HG03159 (cell line): ENCODE measurements around the gene ZBED3.
A peak's percentile ranks its signal among the peaks of the same experiment; 100 is the strongest.
"Not testable (repeated sequence)": the region's sequence is repeated elsewhere in the genome, so short reads cannot be mapped to it uniquely, and the experiment has no call there.

Experiments
- ATAC-seq: cut with Tn5 transposase; IDR thresholded peaks from one replicate; pipeline ENCODE4 v1.9.1; 2021; ENCODE audit warnings: mild to moderate bottlenecking, moderate library complexity; ENCODE audit not compliant: unreplicated experiment

The ZBED3 gene

DNA sequence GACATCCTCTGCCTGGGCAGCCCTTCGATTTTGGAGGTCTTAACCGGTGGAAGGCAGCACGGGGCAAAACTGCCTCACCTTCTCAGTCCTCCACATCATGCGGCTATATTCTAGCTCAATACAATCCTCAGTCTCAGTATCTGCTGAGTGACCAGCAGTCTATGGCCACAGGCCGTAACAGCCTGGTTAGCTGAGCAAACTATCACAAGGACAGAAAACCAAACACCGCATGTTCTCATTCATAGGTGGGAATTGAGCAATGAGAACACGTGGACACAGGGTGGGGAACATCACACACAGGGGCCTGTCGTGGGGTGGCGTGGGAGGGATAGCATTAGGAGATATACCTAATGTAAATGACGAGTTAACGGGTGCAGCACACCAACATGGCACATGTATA is 6.6 kb downstream of the ZBED3 start:
- not testable (repeated sequence) for ATAC-seq

DNA sequence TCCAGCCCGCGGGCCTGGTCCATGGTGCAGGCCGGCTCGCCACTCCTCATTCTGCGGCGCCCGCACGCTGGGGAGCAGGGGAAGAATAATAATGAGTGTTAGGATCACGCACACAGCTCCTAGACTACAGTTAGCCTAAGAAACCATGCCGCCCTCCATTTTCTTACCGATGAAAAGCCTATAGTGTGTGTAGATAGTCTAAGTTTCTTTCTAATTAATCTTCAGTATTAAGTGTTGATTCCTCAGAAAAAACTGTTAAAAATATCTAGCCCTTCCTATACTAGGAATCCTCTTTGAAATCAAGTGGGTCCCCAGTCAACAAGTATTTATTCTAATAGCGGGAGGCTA is 9.3 kb downstream of the ZBED3 start:
- no peak for ATAC-seq

DNA sequence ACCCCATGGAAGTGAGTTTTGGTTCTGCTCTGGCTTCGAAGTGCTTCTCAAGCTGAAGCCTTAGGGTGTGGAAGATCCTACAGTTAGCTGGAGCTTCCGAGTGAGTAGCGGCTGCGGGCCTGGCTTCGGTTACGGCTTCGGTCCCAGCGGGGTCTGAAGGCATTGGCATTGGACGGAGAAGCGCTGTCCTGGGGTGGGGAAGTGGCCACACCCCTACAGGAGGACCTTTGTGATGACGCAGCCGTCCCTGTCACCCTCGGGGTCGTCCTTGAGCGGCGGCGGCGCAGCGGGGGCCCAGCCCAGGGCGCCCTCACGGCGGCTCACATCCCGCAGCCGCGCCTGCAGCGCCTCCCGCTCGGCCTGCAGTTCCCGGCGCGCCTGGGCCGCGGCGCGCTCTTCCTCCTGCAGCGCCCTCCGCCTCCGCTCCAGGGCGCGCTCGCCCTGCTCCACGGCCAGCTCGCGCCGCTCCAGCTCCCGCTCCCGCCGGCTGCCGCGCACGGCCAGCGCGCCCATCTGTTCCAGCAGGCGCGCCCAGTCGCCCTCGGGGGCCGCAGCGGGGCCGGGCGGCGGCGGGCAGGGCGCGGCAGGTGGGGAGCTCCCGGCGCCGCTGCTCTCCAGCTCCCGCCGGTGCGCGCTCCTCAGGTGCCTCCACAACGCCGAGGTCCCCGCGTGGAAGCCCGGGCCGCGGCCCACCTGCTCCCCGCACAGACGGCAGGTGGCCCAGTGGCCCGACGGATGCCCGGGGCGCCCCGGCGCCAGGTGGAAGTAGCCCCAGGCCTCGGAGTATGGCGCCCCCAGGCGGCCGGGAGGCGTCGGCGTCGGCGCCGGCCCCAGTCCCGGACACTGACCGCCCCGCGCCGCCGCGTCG is 9.9 kb downstream of the ZBED3 start:
- peak; percentile 82 for ATAC-seq

DNA sequence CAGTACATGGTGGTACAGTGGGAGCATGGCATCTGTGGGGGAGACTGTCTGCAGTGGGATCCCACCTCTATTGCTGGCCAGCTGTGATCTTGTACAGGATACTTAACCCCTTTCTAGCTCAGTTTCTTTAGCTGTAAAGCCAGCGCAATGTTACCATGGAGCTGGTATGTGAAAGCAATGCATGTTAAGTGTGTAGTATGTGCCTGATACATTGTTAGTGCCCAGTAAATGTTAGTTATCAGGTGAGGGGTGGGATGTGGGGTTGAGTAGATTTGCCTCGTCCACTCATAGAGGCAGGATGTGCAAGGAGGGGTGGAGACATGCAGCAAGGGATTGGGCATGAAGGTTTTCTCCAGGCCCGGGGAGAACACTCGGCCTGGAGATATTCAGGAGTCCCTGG is 12.3 kb downstream of the ZBED3 start:
- no peak for ATAC-seq

- no peak for ATAC-seq
Measured at GRCh38 chr5:77073667-77074066, 13.4 kb downstream of the ZBED3 start.

- no peak for ATAC-seq
Measured at GRCh38 chr5:77066823-77067442, 20.2 kb downstream of the ZBED3 start.

GRCh38 chr5:77066184-77066583 is 20.9 kb downstream of the ZBED3 start:
- ATAC-seq: no peak

GRCh38 chr5:77065256-77065655 is 21.8 kb downstream of the ZBED3 start:
- ATAC-seq: no peak

DNA sequence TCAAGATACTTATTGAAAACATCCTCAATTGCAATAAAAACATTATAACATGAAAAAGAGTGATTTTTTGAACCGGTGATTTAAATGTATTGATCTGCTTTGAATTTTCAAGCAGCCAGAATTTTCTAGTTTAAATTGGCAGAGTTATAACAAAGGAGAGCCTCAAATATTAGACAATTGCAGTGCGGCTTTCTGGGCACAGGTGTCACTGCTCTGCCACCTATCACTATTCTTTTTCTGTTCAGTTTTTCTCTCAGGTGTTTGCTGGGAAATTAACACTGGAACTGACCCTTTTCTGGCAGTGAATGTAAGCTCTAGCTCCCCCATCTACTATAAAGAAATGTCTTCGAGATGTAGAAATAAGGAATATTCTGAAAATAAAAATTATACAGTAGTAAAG is 23.0 kb downstream of the ZBED3 start:
- ATAC-seq: no peak

- no peak for ATAC-seq
Measured at GRCh38 chr5:77046416-77047073, 40.5 kb downstream of the ZBED3 start.

DNA sequence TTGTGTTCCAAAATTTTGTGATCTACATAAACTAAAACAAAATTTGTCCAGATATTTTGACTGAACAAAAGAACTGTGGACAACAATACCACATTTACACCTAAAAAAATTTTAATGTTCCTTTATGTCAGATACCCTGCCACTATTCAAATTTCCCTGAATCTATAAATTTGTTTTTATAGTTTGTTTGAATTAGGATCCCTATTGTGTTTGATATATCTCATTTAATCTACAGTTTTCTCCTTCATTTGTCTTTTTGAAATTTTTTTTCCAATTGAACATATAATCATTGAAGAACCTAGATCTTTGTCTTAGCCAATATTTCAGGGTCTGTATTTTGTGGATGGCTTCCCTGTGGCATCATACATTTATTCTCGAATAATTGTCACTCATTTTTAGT is 51.1 kb downstream of the ZBED3 start:
- ATAC-seq: no peak

DNA sequence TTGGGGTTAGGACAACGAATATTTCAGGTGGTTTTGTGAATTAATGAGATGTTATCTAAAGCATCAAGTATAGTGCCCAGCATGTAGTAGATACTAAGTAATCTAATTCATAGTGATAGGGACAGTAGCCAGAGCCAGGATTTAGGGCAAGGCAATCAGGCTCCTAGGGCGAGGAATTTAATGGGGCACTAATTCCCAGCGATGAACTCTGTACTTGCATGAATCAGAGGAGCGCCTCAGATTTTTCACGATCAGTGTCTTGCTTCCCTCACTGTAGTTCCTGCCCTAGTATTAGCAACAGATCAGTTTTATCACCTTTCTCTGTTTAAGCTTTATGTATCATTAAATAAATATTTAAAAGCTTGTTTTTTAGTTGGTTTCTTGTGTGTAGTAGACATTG is 53.7 kb downstream of the ZBED3 start:
- no peak for ATAC-seq

- ATAC-seq: no peak
Measured at GRCh38 chr5:77032635-77033034, 54.5 kb downstream of the ZBED3 start.

DNA sequence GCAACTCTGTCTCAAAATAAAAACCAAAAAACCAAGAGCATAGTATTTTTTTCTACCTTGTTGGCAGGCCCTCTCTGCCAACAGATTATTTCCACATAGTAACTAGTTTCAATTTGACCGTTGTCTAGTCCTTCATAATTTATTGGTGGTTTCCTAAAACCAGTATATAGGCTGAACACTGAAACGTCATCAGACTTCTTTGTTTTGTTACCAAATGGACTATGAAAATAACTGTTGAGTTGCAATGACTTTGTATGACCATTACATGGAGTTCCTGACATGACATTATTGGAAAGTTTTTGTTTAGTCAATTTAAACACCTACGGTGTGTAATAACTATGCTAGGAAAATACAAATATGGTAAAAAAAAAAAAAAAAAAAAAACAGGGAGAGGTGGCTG is 55.2 kb downstream of the ZBED3 start:
- no peak for ATAC-seq

- ATAC-seq: peak; percentile 99
Measured at GRCh38 chr5:77030097-77031071, 56.7 kb downstream of the ZBED3 start, which contains the start of gene AGGF1. TSS of gene AGGF1 (plus strand) at chr5:77030404. CDS start at chr5:77030767, 363 bp downstream.

DNA sequence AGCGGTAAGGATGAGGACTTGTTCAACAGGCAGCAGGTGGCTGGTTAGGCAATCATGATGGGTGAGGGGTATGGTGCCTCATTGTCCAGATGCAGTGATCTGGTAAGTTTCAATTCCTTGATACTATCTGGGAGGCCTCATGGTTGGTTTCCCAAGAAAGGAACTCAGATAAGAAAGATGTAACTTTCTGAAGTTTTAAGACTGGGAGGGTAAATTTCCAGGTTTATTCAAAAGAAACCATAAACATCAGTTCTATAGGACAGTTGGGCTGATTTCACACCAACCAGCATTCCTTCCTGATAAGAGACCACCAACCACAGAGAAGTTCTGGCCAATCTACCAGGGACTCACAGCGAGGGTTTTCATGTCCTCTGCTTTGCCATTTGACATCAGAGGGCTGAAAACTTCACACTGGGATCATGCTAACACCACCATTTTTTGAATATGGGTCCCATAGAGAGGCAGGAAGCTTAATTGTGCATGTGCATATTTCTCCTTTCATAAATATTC is 57.7 kb downstream of the ZBED3 start:
- ATAC-seq: no peak

DNA sequence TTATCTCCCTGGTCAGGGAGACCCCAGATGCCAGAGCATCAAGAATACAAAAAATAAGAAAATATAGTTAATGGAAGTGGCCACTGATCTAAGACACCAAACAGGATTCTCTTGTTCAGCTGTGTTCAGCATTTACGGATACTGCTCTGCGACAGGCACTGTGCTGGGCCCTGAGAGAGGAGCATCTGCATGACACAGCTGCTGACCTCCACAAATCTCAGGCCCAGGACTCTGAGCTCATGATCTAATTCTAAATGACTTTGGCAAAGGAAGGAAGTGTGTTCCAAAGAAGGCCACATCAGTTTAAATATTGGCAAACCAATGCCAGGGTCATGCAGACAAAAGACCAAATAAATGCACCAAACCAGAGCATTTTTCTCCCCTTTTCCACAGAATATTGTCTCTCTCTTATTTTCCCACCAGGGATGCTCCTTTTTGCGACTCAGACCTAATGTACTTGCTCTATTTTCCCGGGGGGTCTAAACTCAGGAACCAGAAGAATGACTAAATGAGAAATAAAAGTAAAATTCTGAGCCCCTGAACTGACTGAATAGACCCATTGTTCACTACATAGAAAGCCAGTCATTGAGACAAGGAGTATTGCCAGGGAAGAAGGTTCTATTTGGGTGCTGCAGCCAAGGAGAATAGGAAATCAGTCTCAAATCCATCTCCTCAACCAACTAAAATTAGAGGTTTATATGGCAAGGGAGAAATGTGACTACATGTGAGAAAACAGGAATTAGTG is 58.3 kb downstream of the ZBED3 start:
- ATAC-seq: no peak

DNA sequence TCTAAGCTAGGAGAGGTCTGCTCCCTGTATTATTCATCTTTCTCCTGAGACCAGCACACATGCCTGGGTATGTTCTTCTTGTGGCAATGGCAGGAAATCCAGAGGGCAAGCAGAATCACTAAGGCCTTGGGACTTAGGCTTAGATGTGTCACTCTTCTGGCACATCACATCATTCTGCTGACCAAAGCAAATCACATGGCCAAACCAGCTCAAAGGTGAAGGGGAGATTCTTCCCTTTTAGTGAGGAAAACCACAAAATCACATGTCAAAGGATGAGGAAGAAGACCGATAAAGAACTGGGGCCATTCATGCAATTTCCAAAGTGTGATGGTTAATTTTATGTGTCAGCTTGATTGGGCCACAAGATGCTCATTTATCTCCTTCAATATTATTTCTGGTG is 62.6 kb downstream of the ZBED3 start:
- ATAC-seq: no peak

GRCh38 chr5:77022511-77023417 is 64.3 kb downstream of the ZBED3 start:
- ATAC-seq: no peak
